HG02943 (cell line): ENCODE results near the gene MKNK1.

Source experiments
- ATAC-seq: cut with Tn5 transposase; IDR thresholded peaks from one replicate; pipeline ENCODE4 v1.9.1; 2021; ENCODE audit warnings: mild to moderate bottlenecking, low read depth, moderate library complexity; ENCODE audit not compliant: unreplicated experiment

The MKNK1 gene

DNA sequence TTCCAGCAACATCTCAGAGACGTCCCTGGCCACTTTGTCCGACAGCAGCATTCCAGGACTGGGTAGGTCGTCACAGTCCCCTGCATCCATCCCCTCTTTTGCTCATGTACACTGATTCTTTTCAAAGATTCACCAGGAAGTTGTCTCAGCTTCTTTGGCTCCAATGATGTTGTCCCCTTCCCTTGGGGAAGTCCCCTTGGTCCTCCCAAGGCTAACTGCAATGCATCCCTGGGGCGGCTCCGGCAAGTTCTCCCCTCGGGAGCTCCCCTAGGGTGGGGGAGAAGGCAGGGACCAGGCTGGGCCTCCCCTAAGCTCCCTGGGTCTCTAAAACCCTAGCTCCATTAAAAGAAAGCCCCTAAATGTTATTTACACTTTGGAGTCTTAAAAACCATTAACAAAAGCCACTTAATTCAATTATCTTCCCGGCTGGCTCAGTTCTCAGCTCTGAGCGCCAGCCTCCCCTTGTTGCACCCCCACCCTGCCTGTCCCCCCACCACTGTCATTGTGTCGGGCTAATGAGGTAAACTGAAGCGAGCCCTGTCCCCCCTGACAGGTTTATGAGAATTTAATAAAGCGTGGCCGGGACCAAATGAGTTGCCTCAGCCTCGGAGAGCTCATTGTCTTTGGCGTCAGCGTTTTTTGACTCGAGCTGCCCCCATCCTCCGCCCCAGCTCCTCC is 77.9 kb downstream of the MKNK1 start:
- ATAC-seq, result no peak

- no peak for ATAC-seq
Measured at GRCh38 chr1:46525253-46525983, 78.7 kb downstream of the MKNK1 start.

DNA sequence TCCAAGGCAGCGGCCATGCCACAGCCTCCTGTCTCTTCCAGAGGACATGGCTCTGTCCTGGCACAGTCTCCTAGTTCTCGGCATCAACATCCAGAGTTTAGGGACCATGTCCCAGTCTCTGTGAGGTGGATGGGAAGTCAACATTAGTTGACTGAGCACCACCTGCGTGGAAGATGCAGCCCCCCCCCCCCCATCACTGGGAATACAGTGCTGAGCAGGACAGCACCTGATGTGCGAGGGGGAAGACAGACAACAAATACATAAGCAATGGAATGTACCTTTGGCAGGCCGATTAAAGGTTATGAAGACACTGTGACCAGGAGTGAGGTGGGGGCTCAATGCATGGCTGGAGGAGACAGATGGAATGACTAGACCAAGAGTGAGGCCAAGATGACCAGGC is 79.2 kb downstream of the MKNK1 start:
- no peak for ATAC-seq

- ATAC-seq, result no peak
Measured at GRCh38 chr1:46523496-46524353, 80.3 kb downstream of the MKNK1 start.

DNA sequence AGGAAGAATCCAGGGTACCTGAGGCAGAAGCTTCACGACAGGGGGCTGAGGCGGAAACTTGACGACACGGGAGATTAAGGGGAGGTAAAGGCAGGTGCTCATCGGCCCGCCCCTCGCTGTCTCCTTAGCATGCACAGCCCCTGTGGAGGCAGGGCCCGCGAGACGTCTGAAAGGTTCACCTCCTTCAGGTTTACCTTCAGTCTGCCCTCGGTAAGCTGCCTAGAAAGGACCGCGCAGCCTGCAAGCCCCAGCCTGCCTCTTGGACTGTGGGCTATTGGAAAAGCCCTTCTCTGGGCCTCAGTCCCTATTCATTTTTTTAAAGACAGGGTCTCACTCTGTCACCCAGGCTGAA is 81.1 kb downstream of the MKNK1 start:
- no peak for ATAC-seq

DNA sequence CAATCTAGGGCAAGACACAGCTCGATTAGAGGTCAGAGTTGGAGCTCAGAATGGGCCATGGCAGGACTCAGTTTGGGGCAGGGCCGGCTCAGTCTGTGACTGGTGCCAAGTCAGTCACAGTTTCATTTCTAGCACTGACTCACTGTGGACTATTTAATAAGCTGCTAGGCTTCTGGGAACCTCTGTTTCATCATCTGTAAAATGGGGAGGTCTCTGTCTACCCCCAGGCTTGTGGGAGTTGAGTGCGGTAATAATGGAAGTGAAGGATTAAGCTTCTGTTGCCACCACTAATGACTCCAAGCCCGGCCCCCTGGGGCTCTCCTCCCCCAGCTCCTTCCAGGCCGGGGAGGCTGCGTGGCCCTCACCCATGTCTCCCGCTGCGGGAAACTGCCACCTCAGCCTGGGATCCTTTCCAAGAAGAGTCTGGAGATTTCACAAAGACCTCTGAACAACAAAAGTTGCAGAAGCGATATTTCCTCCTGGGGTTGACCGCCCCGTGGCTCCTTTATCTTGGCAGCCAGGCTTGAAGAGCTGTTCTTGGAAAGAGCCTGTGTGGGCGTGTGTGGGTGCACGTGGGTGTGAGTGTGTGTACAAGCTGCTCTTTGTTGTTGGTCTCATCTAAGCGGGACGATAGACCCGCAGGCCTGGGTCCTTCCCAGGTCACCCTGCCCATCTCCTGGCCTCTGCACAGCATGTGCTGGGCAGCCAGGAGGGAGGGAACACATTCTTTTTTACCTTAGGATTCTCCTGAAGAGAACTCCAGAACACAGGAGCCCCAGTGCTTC is 81.7 kb downstream of the MKNK1 start:
- ATAC-seq, result no peak

- ATAC-seq, result no peak
Measured at GRCh38 chr1:46521414-46521813, 82.7 kb downstream of the MKNK1 start.

DNA sequence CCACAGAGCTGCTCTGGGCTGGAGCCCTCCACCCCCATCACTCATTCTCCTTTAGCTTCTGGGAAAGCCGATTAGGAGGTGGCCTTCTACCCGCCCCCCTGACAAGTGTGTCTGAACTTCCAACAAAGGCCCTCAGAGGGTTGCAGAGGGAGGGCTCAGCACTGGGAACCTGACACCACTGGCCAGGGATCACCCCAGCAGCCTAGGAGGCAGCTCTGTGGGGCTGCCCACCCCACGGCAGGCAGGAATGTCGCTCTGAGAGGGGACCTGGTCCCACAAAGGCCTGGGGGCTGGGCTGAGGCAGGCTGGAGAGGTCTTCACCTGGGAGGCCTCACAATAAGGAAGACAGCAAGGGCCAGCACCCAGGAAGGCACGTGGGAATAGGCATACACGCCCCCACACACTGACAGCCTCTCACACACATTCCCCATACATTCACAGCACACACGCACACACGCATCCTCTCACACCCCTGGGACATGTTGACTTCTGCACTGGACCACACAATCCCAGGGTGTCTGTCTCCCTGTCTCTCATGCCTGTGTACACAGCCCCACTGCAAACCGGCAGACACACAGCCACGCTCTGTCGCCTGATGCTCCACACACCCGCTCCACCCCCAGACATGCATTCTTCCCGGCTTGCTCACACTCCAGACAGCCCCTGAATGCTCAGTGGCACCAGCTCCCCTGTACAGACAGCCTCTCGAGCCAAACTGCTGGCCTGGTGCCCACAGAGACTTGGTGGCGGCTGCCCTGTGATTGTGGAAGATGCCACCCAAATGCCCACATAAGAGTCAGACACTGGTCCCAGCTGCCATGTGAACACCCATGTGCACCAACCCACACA is 83.8 kb downstream of the MKNK1 start:
- ATAC-seq, result no peak

DNA sequence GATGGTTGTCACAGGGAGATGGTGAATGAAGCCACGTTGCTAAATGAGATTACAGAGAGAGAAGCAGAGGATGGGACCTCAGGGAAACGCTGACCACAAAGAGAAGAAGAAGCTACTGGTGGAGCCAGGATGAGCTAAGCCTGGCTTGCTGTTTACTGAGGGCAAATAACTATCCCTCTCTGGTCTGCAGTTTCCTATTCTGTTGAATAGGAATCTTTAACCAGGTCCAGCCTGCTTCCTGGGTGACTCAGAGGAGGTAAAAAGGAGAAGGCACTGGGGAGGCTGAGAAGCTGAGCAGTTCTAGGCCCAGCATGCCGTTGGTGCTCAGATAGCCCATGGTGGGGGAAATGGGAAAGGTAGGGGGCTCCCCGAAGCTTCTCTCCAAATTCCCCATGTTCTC is 84.9 kb downstream of the MKNK1 start:
- no peak for ATAC-seq

DNA sequence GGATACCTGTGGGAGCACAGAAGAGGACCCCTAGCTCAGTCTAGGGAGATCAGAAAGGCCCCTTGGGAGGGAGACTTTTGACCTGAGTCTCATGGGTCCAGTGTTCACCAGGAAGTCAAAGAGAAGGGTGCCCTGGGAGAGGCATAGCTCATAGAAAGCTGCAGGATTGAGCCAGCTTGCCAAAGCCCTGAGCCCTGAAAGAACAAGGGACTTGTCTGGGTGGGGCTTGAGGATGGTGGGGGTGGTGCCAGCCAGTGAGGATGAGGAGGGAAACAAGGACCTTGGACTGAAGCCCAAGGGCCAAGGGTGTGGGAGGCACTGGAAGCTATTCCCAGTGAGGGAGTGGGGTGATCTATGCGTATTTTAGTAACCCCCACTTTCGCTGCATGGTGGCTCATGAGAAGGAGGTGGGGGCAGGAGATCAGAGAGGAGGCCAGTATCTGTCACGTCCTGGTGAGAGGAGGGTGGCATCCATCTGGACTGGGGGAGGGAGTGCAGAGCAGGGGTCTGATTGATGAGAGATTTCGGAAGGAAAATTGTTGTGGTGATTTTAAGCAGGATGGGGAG is 86.1 kb downstream of the MKNK1 start:
- ATAC-seq, result no peak

DNA sequence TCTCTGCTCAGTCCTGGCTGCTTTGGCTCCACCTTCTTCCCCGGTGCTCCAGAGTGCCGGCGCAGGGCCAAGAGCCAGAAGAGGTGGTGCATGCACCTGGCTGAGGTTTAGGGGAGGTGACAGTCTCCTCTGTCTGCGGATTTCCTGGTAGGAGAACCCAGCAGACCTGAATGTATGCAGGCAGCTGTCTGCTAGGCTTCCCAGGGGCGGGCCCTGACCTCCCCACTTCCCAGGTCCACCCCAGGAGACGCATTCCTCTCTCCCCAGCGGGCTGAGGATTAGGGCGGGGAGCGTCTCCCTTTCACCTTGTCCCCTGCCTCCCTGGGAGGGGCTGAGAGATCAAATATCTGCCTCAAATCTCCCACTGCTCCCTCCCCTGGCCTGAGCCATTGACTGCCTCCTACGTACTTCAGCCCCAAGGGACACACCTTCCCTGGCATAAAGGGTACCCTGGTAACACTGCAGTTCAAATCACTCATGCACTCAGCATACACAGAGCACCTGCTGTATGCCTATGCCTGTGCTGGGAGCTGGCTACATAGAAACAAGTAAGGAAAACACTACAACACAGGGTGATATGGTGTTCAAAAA is 87.0 kb downstream of the MKNK1 start:
- ATAC-seq, result no peak

- no peak for ATAC-seq
Measured at GRCh38 chr1:46516200-46516950, 87.7 kb downstream of the MKNK1 start.

- no peak for ATAC-seq
Measured at GRCh38 chr1:46515576-46515975, 88.5 kb downstream of the MKNK1 start.

DNA sequence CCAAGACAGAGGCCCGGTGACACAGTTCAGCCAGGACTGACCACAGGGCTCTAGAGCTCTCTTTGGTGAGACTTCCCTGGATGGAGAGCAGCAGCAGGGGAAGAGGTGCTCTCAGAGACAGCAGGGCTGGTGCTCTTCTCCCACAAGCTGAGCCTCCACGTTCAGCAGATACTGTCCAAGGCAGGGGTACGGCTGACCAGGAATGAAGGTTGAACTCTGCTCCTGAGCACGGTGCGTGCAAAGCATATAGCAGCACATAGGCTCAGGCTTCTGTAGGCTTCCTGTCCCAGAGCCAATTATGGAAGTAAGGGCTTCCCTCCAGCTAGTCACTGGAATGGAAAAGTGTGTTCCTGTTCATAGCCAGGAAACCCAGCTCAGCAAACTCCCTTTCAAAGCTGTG is 90.5 kb downstream of the MKNK1 start:
- no peak for ATAC-seq

DNA sequence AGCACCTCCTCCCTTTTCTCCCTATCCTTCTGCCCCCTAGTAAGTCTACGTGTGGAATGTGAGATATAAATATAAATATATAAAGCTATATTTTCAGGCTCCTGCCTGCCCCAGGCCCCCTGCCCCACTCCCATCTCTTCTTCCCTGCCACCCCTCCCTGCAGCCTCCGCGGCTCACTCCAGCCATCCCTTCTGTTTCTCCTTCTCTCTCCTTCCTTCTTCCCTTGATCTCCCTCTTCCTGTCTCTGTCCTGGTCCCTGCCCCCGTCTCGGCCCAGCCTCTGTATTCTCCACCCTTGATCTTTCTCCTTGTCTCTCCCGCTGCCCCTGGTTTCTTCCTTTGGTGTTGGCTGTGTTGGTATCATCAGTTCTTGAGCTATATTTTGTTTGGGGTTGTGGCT is 91.3 kb downstream of the MKNK1 start:
- ATAC-seq, result no peak

DNA sequence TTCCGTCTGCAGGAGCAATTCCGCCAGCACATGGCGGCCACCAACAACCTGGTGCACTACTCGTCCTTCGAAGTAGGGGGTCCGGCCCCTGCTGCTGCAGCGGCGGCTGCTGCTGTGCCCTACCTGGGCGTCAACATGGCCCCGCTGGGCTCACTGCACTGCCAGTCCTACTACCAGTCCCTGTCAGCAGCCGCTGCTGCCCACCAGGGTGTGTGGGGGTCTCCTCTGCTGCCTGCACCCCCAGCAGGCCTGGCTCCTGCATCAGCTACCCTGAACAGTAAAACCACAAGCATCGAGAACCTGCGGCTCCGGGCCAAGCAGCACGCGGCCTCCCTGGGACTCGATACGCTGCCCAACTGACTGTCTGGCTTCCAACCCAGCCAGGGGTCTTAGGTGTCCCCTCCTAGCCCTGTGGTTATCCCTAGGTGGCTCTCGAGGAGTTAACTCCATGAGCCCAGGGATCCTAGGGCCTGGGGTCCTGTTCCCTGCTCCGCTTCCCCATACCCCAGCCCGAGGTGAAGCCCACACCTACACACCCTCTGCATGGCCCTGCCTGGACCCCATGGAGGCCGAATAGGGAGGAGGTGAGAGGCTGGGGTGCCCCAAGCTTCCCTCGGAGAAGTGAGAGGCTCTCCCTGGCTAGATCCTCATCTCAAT is 91.8 kb downstream of the MKNK1 start:
- no peak for ATAC-seq

DNA sequence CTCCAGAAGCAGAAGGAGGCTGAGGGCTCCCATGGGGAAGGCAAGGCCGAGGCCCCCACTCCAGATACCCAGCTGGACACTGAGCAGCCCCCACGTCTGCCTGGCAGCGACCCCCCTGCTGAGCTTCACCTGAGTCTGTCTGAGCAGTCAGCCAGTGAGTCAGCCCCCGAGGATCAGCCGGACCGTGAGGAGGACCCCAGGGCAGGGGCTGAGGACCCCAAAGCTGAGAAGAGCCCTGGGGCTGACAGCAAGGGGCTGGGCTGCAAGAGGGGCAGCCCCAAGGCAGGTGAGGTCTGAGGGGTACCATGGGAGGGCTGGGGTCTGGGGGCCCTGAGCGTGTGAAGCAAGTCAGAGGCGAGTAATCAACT is 93.1 kb downstream of the MKNK1 start:
- no peak for ATAC-seq
